GM12891 (cell line): Measurements from ENCODE around the gene GAK.

Source experiments
- POLR2A ChIP-seq: IDR thresholded peaks from 2 replicates; pipeline ENCODE4 v1.6.1; 2011; ENCODE audit warnings: low read depth, low read length, control low read depth
- POLR2AphosphoS5 ChIP-seq: IDR thresholded peaks from 2 replicates; pipeline ENCODE4 v1.6.1; 2011; ENCODE audit warnings: low read depth, low read length, control low read depth

- TF ChIP-seq POLR2A (no peak), POLR2AphosphoS5 (no peak)
Measured at GRCh38 chr4:965048-965765, 33.1 kb upstream of the GAK start.
